Progenitor cell of endocrine pancreas (in vitro differentiated cells): ENCODE measurements around the gene BCL2. TPM values are rescaled to one million over a fixed set of nuclear protein-coding genes. Genes with fewer than 3 reads are reported as not detected.
"Not testable (repeated sequence)": the region's sequence is repeated elsewhere in the genome, so short reads cannot be mapped to it uniquely, and the experiment has no call there.

Experiments
- DNase-seq: peaks from one replicate; pipeline ENCODE4 v3.0.0; 2021; ENCODE audit warnings: low spot score; ENCODE audit not compliant: unreplicated experiment
- H3K27ac Mint-ChIP-seq: 2 replicates; pipeline ENCODE4 v1.8.0; 2021; ENCODE audit warnings: mild to moderate bottlenecking, moderate library complexity, mixed read lengths
- H3K27me3 Mint-ChIP-seq: 2 replicates; pipeline ENCODE4 v1.8.0; 2021; ENCODE audit warnings: mixed read lengths
- H3K36me3 Mint-ChIP-seq: 2 replicates; pipeline ENCODE4 v1.8.0; 2022; ENCODE audit warnings: mixed read lengths; ENCODE audit not compliant: insufficient read depth
- H3K4me1 Mint-ChIP-seq: 2 replicates; pipeline ENCODE4 v1.8.0; 2021; ENCODE audit warnings: low read depth, mixed read lengths
- H3K4me3 Mint-ChIP-seq: 2 replicates; pipeline ENCODE4 v1.8.0; 2021; ENCODE audit warnings: low read depth, mild to moderate bottlenecking, moderate library complexity, mixed read lengths
- H3K9me3 Mint-ChIP-seq: 2 replicates; pipeline ENCODE4 v1.8.0; 2021; ENCODE audit warnings: low read depth, mixed read lengths
- CTCF ChIP-seq: fragments of 200-600 bp; sonication (generic); IDR thresholded peaks from one replicate; pipeline ENCODE4 v1.5.0; 2021; ENCODE audit warnings: antibody characterized with exemption, mild to moderate bottlenecking; ENCODE audit not compliant: unreplicated experiment
- total RNA-seq: library from RNA; stranded (reverse); gene quantifications from 2 replicates; pipeline ENCODE4 v1.2.1, GENCODE V29; 2021

The BCL2 gene
- total RNA-seq, 1 donor from 2014 or later, result 3.8 TPM

DNA sequence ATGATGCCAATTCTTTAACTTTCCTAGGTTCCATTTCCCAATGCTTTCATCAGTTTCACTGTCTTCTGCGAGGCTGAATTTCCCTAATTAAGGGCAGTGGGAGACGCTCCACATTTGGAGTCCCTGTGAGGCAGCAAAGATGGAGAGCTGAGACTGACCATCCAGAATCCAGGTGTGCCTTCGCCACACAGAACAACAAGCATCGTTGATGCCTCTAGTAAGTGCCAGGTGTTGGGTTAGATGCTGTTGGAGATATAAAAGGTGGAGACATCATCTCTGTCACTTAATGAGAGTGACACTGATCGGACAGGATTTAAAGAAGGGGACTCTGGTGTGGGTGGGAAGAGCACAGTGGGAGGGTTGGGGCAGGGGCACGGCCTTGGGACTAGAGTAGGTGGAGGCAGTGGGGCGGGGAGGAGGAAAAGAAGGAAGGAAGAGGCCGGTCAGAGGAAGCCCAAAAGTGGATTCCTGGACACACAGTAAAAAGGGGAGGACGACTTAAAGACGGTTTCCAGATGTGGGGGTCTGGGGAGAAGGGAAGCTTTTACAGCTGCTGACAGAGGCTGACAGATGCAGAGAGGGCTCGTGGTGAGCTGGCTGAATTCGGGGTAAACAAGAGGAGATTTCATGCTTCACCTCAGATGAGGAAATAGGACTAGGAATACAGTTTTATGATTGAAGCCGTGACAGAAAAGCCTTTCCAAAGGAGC, 113.0 kb downstream of the BCL2 start:
- H3K4me3 Mint-ChIP-seq, result no peak overlapping the region
- DNase-seq, result no peak
- H3K27me3 Mint-ChIP-seq, result peaks cover 20% of the 10 kb centered on the region
- no peaks in the 10 kb centered on the region for H3K36me3 Mint-ChIP-seq
- no peaks in the 10 kb centered on the region for H3K4me1 Mint-ChIP-seq
- no peak for TF ChIP-seq CTCF
- no peak overlapping the region for H3K27ac Mint-ChIP-seq
- H3K9me3 Mint-ChIP-seq, result no peaks in the 10 kb centered on the region

GRCh38 chr18:63205791-63206252, 113.7 kb downstream of the BCL2 start:
- H3K27me3 Mint-ChIP-seq, result peaks cover 20% of the 10 kb centered on the region
- H3K9me3 Mint-ChIP-seq, result no peaks in the 10 kb centered on the region
- H3K4me1 Mint-ChIP-seq, result no peaks in the 10 kb centered on the region
- no peak for DNase-seq
- TF ChIP-seq CTCF, result no peak
- no peak overlapping the region for H3K4me3 Mint-ChIP-seq
- no peak overlapping the region for H3K27ac Mint-ChIP-seq
- H3K36me3 Mint-ChIP-seq, result no peaks in the 10 kb centered on the region

GRCh38 chr18:63203497-63203896, 116.1 kb downstream of the BCL2 start:
- DNase-seq, result no peak
- no peaks in the 10 kb centered on the region for H3K36me3 Mint-ChIP-seq
- peaks cover 12% of the 10 kb centered on the region for H3K27me3 Mint-ChIP-seq
- H3K4me3 Mint-ChIP-seq, result no peak overlapping the region
- H3K9me3 Mint-ChIP-seq, result no peaks in the 10 kb centered on the region
- H3K4me1 Mint-ChIP-seq, result no peaks in the 10 kb centered on the region
- TF ChIP-seq CTCF, result no peak
- H3K27ac Mint-ChIP-seq, result no peak overlapping the region

DNA sequence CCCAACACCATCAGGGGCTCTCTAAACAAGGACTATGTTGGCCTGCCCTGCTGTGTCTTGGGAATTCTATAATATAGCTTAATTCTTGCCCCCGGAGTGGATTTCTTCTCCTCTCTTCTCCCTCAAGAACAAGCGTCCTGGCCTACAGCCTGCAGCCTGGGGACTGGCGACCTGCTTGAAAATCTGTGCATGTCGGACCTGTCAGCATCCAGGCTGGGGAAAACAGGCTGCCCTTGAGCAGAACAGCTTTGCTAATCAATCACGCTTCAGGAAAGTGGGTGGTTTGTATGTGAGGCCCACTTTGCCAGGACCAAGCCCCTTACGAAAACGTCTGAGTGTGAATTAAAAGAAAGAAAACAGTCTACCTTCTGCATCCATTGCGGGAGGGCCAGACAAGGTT, 116.7 kb downstream of the BCL2 start:
- H3K27ac Mint-ChIP-seq, result no peak overlapping the region
- DNase-seq, result no peak
- H3K9me3 Mint-ChIP-seq, result no peaks in the 10 kb centered on the region
- no peaks in the 10 kb centered on the region for H3K4me1 Mint-ChIP-seq
- no peak for TF ChIP-seq CTCF
- peaks cover 12% of the 10 kb centered on the region for H3K27me3 Mint-ChIP-seq
- no peak overlapping the region for H3K4me3 Mint-ChIP-seq
- no peaks in the 10 kb centered on the region for H3K36me3 Mint-ChIP-seq

DNA sequence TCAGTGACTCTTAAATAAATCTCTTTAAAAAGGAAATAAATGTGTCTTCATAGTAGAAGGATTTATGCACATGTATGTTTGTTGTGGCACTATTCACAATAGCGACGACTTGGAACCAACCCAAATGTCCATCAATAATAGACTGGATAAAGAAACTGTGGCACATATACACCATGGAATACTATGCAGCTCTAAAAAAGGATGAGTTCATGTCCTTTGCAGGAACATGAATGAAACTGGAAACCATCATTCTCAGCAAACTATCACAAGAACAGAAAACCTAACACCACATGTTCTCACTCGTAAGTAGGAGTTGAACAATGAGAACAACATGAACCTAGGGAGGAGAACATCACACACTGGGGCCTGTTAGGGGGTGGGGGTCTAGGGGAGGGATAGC, 118.1 kb downstream of the BCL2 start:
- H3K36me3 Mint-ChIP-seq, H3K9me3 Mint-ChIP-seq, DNase-seq, H3K4me3 Mint-ChIP-seq, H3K27ac Mint-ChIP-seq, H3K27me3 Mint-ChIP-seq, H3K4me1 Mint-ChIP-seq: not testable (repeated sequence)

GRCh38 chr18:63199743-63200241, 119.8 kb downstream of the BCL2 start:
- TF ChIP-seq CTCF, result no peak
- no peak overlapping the region for H3K27ac Mint-ChIP-seq
- H3K36me3 Mint-ChIP-seq, result no peaks in the 10 kb centered on the region
- no peak for DNase-seq
- no peaks in the 10 kb centered on the region for H3K9me3 Mint-ChIP-seq
- H3K4me3 Mint-ChIP-seq, result no peak overlapping the region
- H3K27me3 Mint-ChIP-seq, result no peaks in the 10 kb centered on the region
- no peaks in the 10 kb centered on the region for H3K4me1 Mint-ChIP-seq
